ENCODE results near the gene BACH1.

Gene BACH1

GRCh38 chr21:29382030-29382654, 83.4 kb downstream of the BACH1 start:
- DNase-seq (ENCODE audit: low spot score) = no peak

GRCh38 chr21:29384683-29385359, 86.1 kb downstream of the BACH1 start:
- no peak for DNase-seq (ENCODE audit: low spot score)

GRCh38 chr21:29385934-29386520, 87.3 kb downstream of the BACH1 start:
- no peak for DNase-seq (ENCODE audit: low spot score)

- DNase-seq (ENCODE audit: low spot score) = no peak
These were observed 88.1 kb downstream of the BACH1 start for GRCh38 chr21:29386803-29387202.

GRCh38 chr21:29387598-29387997, 88.9 kb downstream of the BACH1 start:
- DNase-seq (ENCODE audit: low spot score) = no peak

- no peak for DNase-seq (ENCODE audit: low spot score)
These were observed 90.4 kb downstream of the BACH1 start for GRCh38 chr21:29389136-29389535.

GRCh38 chr21:29390778-29391177, 92.1 kb downstream of the BACH1 start:
- no peak for DNase-seq (ENCODE audit: low spot score)

GRCh38 chr21:29394051-29394450, 95.3 kb downstream of the BACH1 start:
- DNase-seq (ENCODE audit: low spot score) = no peak
